Measurements from ENCODE around the gene DEFB128. TPM values are rescaled to one million over a fixed set of nuclear protein-coding genes. Genes with fewer than 3 reads are reported as not detected.
"Not testable (repeated sequence)": the region's sequence is repeated elsewhere in the genome, so short reads cannot be mapped to it uniquely, and the experiment has no call there.

DEFB128 gene
- total RNA-seq, 1 experiment from 2014 or later: not detected

- no peak for TF ChIP-seq CTCF (IDR thresholded peaks at IDR 0.05; ENCODE audit: unreplicated experiment)
- no peak overlapping the region for H3K4me3 Mint-ChIP-seq (ENCODE audit: low read depth, unreplicated experiment)
- no peaks in the 10 kb centered on the region for H3K36me3 Mint-ChIP-seq (ENCODE audit: insufficient read depth, unreplicated experiment)
- CTCF ChIA-PET: no interaction called here
- no TSS peak for BruUV-seq (replicated peaks)
- H3K27me3 Mint-ChIP-seq (ENCODE audit: unreplicated experiment): peaks cover 30% of the 10 kb centered on the region
- no peaks in the 10 kb centered on the region for H3K4me1 Mint-ChIP-seq (ENCODE audit: low read depth, unreplicated experiment)
- no peak for DNase-seq
- H3K27ac Mint-ChIP-seq (ENCODE audit: unreplicated experiment): no peak overlapping the region
- no peaks in the 10 kb centered on the region for H3K9me3 Mint-ChIP-seq (ENCODE audit: low read depth, unreplicated experiment)
- intact Hi-C loops (cut with micrococcal nuclease; ENCODE audit: unreplicated experiment): no loop called here
These were observed 21.4 kb upstream of the DEFB128 start for GRCh38 chr20:210809-211502.

GRCh38 chr20:208942-209566 is 19.5 kb upstream of the DEFB128 start:
- TF ChIP-seq CTCF (IDR thresholded peaks at IDR 0.05; ENCODE audit: unreplicated experiment): no peak
- intact Hi-C loops (cut with micrococcal nuclease; ENCODE audit: unreplicated experiment): loop anchor here (5.0 kb wide), 1 partner anchor 123 kb away; no protein-coding TSS in a partner anchor
- no TSS peak for BruUV-seq (replicated peaks)
- H3K4me1 Mint-ChIP-seq (ENCODE audit: low read depth, unreplicated experiment): no peaks in the 10 kb centered on the region
- CTCF ChIA-PET: no interaction called here
- H3K27ac Mint-ChIP-seq (ENCODE audit: unreplicated experiment): no peak overlapping the region
- DNase-seq: peak; percentile 1
- no peaks in the 10 kb centered on the region for H3K36me3 Mint-ChIP-seq (ENCODE audit: insufficient read depth, unreplicated experiment)
- no peaks in the 10 kb centered on the region for H3K9me3 Mint-ChIP-seq (ENCODE audit: low read depth, unreplicated experiment)
- H3K4me3 Mint-ChIP-seq (ENCODE audit: low read depth, unreplicated experiment): no peak overlapping the region
- H3K27me3 Mint-ChIP-seq (ENCODE audit: unreplicated experiment): peaks cover 43% of the 10 kb centered on the region

GRCh38 chr20:203630-204029 is 14.1 kb upstream of the DEFB128 start:
- H3K27ac Mint-ChIP-seq (ENCODE audit: unreplicated experiment); H3K9me3 Mint-ChIP-seq (ENCODE audit: low read depth, unreplicated experiment); H3K4me1 Mint-ChIP-seq (ENCODE audit: low read depth, unreplicated experiment); H3K4me3 Mint-ChIP-seq (ENCODE audit: low read depth, unreplicated experiment); BruUV-seq (replicated peaks); intact Hi-C loops (cut with micrococcal nuclease; ENCODE audit: unreplicated experiment); CTCF ChIA-PET; H3K36me3 Mint-ChIP-seq (ENCODE audit: insufficient read depth, unreplicated experiment); DNase-seq: not testable (repeated sequence)
- H3K27me3 Mint-ChIP-seq (ENCODE audit: unreplicated experiment): peaks cover 39% of the 10 kb centered on the region

- BruUV-seq (replicated peaks): no TSS peak
- CTCF ChIA-PET: no interaction called here
- no peaks in the 10 kb centered on the region for H3K4me1 Mint-ChIP-seq (ENCODE audit: low read depth, unreplicated experiment)
- H3K36me3 Mint-ChIP-seq (ENCODE audit: insufficient read depth, unreplicated experiment): no peaks in the 10 kb centered on the region
- H3K4me3 Mint-ChIP-seq (ENCODE audit: low read depth, unreplicated experiment): no peak overlapping the region
- peaks cover 57% of the 10 kb centered on the region for H3K27me3 Mint-ChIP-seq (ENCODE audit: unreplicated experiment)
- H3K9me3 Mint-ChIP-seq (ENCODE audit: low read depth, unreplicated experiment): no peaks in the 10 kb centered on the region
- no peak for TF ChIP-seq CTCF (IDR thresholded peaks at IDR 0.05; ENCODE audit: unreplicated experiment)
- intact Hi-C loops (cut with micrococcal nuclease; ENCODE audit: unreplicated experiment): no loop called here
- DNase-seq: no peak
- no peak overlapping the region for H3K27ac Mint-ChIP-seq (ENCODE audit: unreplicated experiment)
These were observed 10.5 kb upstream of the DEFB128 start for GRCh38 chr20:199996-200395.

GRCh38 chr20:198225-198624 is 8.7 kb upstream of the DEFB128 start:
- no peak for TF ChIP-seq CTCF (IDR thresholded peaks at IDR 0.05; ENCODE audit: unreplicated experiment)

More at GRCh38 chr20:198225-198624, 8.7 kb upstream of the DEFB128 start:
- no peaks in the 10 kb centered on the region for H3K4me1 Mint-ChIP-seq (ENCODE audit: low read depth, unreplicated experiment)
- CTCF ChIA-PET: no interaction called here
- no peak overlapping the region for H3K4me3 Mint-ChIP-seq (ENCODE audit: low read depth, unreplicated experiment)
- no peaks in the 10 kb centered on the region for H3K9me3 Mint-ChIP-seq (ENCODE audit: low read depth, unreplicated experiment)
- no peaks in the 10 kb centered on the region for H3K36me3 Mint-ChIP-seq (ENCODE audit: insufficient read depth, unreplicated experiment)
- H3K27ac Mint-ChIP-seq (ENCODE audit: unreplicated experiment): no peak overlapping the region
- H3K27me3 Mint-ChIP-seq (ENCODE audit: unreplicated experiment): peaks cover 51% of the 10 kb centered on the region
- BruUV-seq (replicated peaks): no TSS peak
- DNase-seq: no peak
- intact Hi-C loops (cut with micrococcal nuclease; ENCODE audit: unreplicated experiment): no loop called here

Measured in Calu3 (cell line).